Rectal smooth muscle tissue (tissue), 1 donor: ENCODE results near the gene CELA3B.
"Not testable (repeated sequence)": the region's sequence is repeated elsewhere in the genome, so short reads cannot be mapped to it uniquely, and the experiment has no call there.

Experiments used
- H3K27ac ChIP-seq: one replicate; pipeline ENCODE4 v1.7.0; 2013; ENCODE audit warnings: low read depth, low read length, inconsistent platforms
- H3K27me3 ChIP-seq: one replicate; pipeline ENCODE4 v1.7.0; 2013; ENCODE audit warnings: low read length; ENCODE audit not compliant: control insufficient read depth, insufficient read depth
- H3K36me3 ChIP-seq: one replicate; pipeline ENCODE4 v1.7.0; 2013; ENCODE audit warnings: low read length; ENCODE audit not compliant: control insufficient read depth, insufficient read depth
- H3K4me1 ChIP-seq: one replicate; pipeline ENCODE4 v1.7.0; 2013; ENCODE audit warnings: low read length; ENCODE audit not compliant: control insufficient read depth, insufficient read depth
- H3K4me3 ChIP-seq: one replicate; pipeline ENCODE4 v1.7.0; 2013; ENCODE audit warnings: low read length
- H3K9ac ChIP-seq: one replicate; pipeline ENCODE4 v1.7.0; 2013; ENCODE audit warnings: low read length

Gene CELA3B, protein sequence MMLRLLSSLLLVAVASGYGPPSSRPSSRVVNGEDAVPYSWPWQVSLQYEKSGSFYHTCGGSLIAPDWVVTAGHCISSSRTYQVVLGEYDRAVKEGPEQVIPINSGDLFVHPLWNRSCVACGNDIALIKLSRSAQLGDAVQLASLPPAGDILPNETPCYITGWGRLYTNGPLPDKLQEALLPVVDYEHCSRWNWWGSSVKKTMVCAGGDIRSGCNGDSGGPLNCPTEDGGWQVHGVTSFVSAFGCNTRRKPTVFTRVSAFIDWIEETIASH

DNA sequence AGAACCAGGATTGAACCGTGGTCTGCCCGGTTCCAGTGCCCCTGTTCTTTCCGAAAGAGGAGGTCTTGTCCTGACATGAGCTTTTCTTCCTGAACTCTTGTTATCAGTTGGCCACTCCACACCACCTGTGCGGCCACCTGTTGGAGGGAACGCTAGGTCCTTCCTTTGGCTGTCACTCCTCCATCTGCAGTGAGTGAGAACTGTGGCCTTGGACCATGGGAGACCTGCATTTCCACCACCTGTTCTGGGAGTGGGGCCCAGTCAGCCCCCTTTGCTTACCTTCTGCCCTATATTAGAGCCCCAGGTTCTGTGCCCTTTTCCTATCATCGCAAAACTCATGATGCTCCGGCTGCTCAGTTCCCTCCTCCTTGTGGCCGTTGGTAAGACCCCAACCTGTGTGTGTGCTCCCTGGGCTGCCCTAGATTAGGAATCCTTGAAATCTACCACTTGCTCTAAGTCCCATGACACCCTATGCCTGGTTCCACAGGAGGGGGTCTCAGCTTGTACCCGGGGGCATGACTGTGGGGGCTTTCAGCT lies at the start of gene CELA3B:
CELA3B (plus strand) TSS at position 320 of the 537 bp plus-strand sequence; CDS start at position 338, 18 bp downstream.
- not testable (repeated sequence) for H3K27me3 ChIP-seq, H3K27ac ChIP-seq, H3K36me3 ChIP-seq, H3K9ac ChIP-seq, H3K4me3 ChIP-seq, H3K4me1 ChIP-seq

DNA sequence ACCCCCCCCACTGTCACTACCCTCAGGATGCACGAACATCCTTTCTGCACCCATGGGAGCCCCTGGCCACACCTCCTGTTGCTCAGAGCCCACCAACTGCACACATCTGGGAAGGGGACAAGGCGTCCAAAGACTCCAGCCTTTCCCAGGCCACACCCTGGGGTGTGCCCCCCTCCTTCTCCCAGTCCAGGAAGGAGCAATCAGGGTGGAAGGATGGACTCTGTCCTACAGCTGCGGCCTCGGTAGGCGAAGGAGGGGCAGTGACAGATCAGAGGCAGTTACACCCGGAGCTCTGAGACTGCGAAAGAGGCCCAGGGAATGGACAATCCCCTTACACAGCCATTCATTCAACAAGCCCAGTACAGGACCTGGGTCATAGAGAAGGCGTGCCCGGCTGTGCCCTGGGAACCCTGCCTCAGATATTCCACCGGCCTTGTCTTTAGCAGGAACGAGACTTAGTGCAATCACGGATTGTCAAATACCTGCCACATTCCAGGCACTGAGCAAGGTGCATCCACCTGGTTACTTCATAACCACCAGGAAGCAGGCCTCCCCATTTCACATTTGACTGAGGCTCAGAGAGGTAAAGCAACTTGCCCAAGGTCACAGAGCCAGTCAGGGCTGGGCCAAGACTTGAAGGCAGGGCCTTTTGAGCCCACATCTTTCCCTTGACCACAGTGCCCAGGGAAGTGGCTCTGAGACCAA lies 49.1 kb upstream of the CELA3B start:
- Histone ChIP-seq H3K9ac (no peak overlapping the region), H3K4me1 (peaks cover 77% of the 10 kb centered on the region), H3K4me3 (peak overlapping the region; percentile 7)

DNA sequence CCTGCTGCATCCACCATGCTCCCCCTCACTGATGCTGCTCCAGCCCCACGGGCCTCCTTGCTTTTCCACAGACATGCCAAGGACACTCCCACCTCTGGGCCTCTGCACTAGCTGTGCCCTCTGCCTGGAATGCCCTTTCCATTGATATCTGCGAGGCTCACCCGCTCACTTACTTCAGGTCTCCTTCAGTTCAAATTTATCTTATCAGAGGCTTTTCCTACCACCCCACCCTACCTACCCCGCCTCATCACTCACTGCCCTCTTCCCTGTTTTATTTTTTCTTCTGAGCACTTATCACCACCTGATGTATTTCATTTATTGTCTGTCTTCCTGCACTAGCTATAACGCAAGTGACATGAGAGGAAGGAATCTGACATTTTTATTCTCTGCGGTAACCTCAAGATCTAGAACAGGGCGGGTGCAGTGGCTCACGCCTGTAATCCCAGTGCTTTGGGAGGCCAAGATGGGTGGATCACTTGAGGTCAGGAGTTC lies 46.7 kb upstream of the CELA3B start:
- Histone ChIP-seq H3K4me3 (no peak overlapping the region), H3K36me3 (no peaks in the 10 kb centered on the region), H3K27me3 (no peaks in the 10 kb centered on the region), H3K27ac (peak overlapping the region; percentile 97), H3K9ac (no peak overlapping the region), H3K4me1 (peaks cover 74% of the 10 kb centered on the region)

More for the DNA sequence above, 49.1 kb upstream of the CELA3B start:
- H3K27ac ChIP-seq = peak overlapping the region; percentile 96
- H3K36me3 ChIP-seq = no peaks in the 10 kb centered on the region
- H3K27me3 ChIP-seq = no peaks in the 10 kb centered on the region

DNA sequence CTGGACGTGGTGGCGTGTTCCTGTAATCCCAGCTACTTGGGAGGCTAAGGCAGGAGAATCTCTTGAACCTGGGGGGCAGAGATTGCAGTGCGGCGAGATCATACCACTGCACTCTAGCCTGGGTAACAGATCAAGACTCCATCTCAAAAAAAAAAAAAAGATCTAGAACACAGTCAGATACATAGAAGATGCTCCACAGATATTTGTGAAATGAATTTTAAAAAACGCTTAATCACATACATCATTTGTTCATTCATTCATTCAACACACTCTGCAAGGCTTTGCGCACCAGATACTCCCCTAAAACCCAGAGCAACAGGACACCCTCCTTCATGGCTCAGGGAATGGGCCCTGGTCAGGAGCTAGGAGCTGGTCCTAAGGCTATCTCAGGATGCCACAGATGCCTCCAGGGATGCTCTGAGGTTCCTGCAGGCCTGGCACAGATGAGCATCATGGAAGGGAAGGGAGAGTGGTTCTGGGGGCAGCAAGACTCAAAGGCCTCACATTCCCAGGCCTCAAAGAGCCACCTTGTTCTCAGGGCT lies 46.1 kb upstream of the CELA3B start:
- H3K36me3 ChIP-seq = no peaks in the 10 kb centered on the region
- H3K27me3 ChIP-seq = no peaks in the 10 kb centered on the region
- H3K9ac ChIP-seq = no peak overlapping the region
- no peak overlapping the region for H3K4me3 ChIP-seq
- peak overlapping the region; percentile 97 for H3K27ac ChIP-seq
- H3K4me1 ChIP-seq = peaks cover 72% of the 10 kb centered on the region

DNA sequence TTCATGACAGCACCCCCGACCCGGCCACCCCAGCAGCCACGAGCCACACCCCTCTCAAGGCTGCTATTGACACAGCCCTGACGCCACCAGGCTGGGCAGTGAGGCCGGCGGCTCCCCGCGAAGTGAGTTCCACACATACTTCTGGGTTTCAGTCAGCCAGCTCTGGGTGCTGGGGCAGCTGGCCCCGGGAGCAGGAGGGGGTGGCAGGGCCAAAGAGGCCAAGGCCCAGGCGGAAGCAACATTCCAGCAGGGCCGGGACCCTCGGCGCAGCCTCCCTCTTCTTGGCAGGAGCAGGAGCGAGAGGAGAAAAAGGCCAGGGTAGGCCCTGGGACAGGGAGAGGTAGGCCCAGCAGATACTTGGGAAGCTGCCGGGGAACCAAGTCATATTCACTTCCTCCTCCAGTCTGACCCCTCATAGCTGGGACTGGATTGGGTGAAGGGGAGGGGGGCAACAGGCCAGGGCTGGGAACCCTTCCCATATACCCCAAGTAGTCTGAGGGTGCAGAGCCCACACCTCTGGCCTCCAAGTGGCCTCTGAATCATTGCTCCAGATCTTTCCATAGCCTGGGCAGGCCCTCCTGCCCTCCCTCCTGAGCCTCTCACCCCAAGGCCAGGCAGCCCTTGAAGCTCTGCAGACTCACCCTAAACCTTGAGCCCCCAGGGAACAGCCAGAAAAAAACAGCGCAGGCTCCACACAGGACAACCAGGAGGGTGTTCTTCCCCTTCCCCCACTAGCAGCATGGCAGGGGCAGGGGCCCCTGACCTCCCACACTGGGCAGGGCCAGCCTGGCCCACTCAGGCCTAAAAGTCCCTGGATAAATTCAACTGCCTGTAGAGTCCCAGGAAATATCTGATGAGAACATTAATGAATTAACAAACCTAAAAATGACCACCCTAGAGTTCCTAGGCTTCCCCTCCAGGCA lies 45.4 kb upstream of the CELA3B start:
- peak overlapping the region; percentile 13 for H3K9ac ChIP-seq
- no peaks in the 10 kb centered on the region for H3K27me3 ChIP-seq
- H3K4me1 ChIP-seq = peaks cover 65% of the 10 kb centered on the region
- H3K27ac ChIP-seq = peak overlapping the region; percentile 97
- H3K36me3 ChIP-seq = no peaks in the 10 kb centered on the region
- H3K4me3 ChIP-seq = peak overlapping the region; percentile 25

DNA sequence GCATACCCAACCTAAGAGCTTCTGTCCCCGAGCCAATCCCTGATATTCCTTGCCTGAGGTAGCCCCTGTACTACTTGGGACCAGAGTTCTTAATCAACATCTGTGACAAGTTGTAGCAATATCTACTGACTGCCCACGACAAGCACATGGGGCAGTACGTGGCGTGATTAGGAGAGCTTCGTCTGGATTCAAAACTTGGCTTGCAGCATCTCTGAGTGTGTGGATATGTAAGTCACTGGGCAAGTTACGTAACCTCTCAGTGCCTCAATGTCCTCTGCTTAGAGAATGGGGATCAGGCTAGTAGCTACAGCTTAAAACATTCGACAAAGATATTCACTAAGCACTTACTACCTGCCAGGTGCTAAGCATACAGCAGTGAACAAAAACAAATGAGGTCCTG lies 44.7 kb upstream of the CELA3B start:
- Histone ChIP-seq H3K27me3 (no peaks in the 10 kb centered on the region), H3K4me3 (peak overlapping the region; percentile 25), H3K9ac (peak overlapping the region; percentile 18), H3K4me1 (peaks cover 60% of the 10 kb centered on the region), H3K27ac (peak overlapping the region; percentile 97), H3K36me3 (no peaks in the 10 kb centered on the region)

DNA sequence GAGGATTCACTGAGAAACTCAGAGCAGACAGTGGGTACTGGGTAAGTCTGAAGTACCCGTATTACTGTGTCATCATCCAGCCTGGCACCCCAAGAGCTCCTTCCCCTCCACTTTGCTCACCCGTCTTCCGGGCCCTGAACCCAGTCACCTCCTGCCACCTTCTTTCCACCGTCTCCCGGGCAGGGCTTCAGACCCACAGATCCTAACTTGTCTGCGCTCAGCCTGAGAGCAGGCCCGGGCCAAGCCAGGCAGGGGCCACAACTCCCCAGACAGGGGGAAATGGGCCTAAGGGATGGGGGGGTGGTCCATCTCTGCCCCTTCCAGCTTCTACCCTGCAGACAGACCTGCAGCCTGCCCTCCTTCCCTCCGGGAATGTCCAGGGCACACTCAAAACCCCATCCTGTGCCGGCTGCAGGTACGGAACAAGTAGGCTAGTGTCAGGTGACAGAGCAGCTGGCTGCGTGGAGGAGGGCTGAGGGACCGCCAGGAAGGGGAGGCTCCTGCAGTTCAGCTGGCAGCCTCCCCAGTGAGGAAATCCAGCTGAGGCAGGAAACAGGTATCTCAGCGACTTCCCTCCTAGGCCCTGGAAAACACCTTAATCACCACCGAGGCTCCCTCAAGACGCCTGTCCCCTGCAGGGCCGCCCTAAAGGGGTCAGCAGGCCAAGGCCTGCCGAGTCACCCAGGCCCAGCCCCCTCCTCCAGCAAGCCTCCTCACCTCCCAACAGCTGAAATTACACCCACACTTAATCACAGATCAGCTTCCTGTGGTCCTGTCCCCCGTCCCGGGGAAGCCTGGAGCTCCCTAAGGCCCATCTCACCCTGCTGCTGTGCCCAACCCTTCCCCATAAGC lies 43.2 kb upstream of the CELA3B start:
- Histone ChIP-seq H3K27me3 (no peaks in the 10 kb centered on the region), H3K4me3 (peak overlapping the region; percentile 58), H3K9ac (peak overlapping the region; percentile 3), H3K4me1 (peaks cover 58% of the 10 kb centered on the region), H3K27ac (peak overlapping the region; percentile 97), H3K36me3 (no peaks in the 10 kb centered on the region)

DNA sequence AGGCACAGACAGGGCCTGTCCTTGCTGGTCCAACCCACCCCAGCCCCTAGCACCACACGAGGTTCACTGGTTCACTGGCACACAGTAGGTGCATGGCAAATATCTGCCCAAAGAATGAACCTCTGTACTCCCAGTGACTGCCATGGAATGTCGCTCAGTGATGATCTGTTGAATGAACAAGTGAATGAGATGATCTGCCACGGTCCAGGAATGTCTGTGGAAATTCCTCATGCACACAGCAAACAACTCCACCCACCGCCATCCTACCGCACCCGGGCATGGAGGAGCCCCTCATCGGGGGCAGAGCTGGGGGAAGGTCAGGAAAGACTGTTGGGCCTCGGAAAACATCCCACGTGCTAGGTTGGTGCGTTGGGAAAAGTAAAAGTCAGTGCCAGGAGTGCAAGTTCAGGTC lies 41.4 kb upstream of the CELA3B start:
- peaks cover 70% of the 10 kb centered on the region for H3K4me1 ChIP-seq
- H3K27ac ChIP-seq = peak overlapping the region; percentile 97
- no peaks in the 10 kb centered on the region for H3K36me3 ChIP-seq
- peak overlapping the region; percentile 94 for H3K4me3 ChIP-seq
- no peaks in the 10 kb centered on the region for H3K27me3 ChIP-seq
- no peak overlapping the region for H3K9ac ChIP-seq

DNA sequence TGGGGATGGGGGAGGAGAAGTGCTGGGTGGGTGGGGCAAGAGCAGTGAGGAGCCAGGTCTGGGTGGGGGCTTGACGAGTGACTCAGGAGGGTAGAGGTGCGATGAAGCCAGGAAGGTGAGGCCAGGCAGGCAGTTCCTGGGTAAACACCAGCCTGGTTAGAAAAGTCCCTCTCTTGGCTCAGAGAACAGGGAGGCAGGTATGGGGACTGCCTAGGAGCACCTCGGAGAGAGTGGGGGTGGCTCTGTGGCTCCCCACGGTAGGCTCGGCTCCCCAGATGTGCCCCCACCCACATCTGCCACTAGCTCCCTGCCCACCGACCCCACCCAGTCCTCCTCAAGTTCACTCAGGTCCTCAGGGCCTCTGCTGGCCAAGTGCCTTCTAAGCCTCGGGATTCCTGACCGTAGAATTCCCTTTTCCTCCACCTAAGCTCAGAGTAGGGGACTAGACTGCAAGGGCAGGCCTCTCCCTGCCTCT lies 40.9 kb upstream of the CELA3B start:
- Histone ChIP-seq H3K27ac (peak overlapping the region; percentile 97), H3K4me1 (peaks cover 68% of the 10 kb centered on the region), H3K36me3 (no peaks in the 10 kb centered on the region), H3K4me3 (peak overlapping the region; percentile 94), H3K9ac (peak overlapping the region; percentile 96), H3K27me3 (no peaks in the 10 kb centered on the region)

DNA sequence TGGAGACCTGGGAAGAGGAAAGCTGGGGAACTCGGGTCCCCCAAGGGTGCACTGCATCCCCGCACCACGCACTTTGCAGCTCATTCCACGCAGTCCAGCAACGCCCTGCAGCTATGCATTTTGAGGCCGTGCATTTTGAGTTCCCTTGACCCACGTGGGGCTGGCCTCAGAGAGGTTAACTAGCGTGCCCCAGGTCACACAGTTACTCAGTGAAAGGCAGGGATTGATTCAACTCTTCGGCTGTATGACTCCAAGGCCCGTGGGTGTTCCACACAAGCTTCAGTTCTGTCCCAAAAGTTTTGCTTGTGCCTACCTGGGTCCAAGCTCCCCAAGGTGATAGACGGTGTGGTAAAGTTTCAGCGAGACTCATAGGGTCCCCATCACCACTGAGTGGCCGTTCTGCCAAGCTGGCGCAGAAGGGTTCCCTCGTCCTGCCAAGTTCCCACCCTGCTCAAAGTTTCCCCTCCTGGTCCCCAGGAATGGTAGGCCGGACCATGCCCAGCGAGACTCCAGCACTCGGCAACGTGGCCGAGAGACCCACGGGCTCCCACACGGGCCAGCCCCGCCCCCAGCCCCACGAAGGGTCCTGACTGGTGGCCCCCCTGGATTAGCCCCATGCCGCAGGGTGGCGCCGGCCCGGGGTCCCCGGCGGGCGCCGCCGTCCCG lies 40.3 kb upstream of the CELA3B start:
- Histone ChIP-seq H3K36me3 (no peaks in the 10 kb centered on the region), H3K9ac (peak overlapping the region; percentile 96), H3K4me3 (peak overlapping the region; percentile 94), H3K4me1 (peaks cover 62% of the 10 kb centered on the region), H3K27me3 (no peaks in the 10 kb centered on the region), H3K27ac (peak overlapping the region; percentile 97)

DNA sequence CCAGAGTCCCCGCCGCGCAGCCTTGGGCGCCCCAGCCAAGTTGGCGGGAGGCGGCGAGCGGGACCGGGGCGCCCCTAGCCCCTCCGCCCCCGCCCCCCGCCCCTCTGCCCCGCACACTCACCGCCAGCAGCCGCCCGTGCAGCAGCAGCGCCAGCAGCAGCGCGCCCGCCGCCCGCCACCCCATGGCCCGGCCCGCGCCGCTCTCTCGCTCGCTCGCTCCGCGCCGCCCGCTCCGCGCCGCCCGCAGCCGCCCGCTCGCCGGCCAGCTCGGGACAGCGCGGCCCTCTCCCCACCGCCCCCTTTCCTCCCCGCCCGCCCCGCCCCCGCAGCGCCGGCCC lies 39.8 kb upstream of the CELA3B start, which contains the start of gene HSPG2:
HSPG2 (minus strand) TSS at position 277 of the 338 bp plus-strand sequence; CDS start at position 184, 93 bp downstream.
- Histone ChIP-seq H3K36me3 (no peaks in the 10 kb centered on the region), H3K4me3 (peak within 1 kb of the TSS; percentile 94), H3K9ac (peak within 1 kb of the TSS; percentile 96), H3K27me3 (no peaks in the 10 kb centered on the region), H3K27ac (peak within 1 kb of the TSS; percentile 97), H3K4me1 (peaks cover 61% of the 10 kb centered on the region)
